Activated gamma-delta T cell (primary cell): Measurements from ENCODE around the gene S100A2.
A peak's percentile ranks its signal among the peaks of the same experiment; 100 is the strongest.
"Not testable (repeated sequence)": the region's sequence is repeated elsewhere in the genome, so short reads cannot be mapped to it uniquely, and the experiment has no call there.

Experiments
- DNase-seq: peaks from one replicate; lab custom pipeline; 2025; lab: John Stamatoyannopoulos, UW

S100A2 gene

DNA sequence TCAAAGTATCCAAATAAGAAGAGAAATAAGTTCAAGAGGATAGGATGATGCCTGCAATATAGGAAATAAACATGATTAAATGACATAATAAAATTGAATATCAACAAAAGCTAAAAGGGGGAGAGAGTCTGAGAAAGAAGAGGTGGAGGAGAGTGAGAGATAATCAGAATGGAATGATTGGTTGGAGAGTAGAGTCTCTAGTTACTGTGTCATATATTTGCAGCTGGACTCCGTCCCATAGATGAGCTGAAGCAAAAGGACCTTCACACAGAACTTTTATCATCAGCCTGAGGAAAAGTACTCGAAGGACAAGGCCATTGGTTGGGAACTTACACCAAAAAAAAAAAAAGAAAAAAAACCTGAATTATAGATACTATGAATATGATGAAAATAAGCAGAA, 22.8 kb upstream of the S100A2 start:
- no peak for DNase-seq

DNA sequence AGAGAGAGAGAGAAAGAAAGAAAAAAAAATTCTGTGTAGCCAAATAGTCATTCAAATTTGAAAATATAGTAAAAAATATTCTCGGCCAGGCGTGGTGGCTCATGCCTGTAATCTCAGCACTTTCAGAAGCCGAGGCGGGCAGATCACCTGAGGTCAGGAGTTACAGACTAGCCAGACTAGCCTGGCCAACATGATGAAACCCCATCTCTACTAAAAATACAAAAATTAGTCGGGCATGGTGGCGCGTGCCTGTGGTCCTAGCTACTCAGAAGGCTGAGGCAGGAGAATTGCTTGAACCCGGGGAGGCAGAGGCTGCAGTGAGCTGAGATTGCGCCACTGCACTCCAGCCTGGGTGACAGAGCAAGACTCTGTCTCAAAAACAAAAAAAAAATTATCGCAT, 22.4 kb upstream of the S100A2 start:
- DNase-seq = not testable (repeated sequence)

DNA sequence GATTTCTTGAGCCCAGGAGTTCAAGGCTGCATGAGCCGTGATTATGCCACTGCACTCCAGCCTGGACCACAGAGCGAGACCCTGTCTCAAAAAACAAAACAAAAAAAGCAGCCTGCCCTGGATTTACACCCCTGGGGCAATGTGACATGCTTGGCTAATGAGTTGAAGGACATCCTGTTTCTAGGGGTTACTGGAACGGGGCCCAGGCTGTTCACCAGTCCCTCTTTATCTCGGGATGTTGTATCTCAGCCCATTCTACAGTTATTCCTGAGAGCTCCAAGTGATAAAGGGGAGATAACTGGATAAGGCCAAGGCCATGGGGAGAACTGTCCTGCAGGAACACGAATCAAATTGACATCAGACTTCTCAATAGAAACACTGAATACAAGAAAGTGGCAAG, 21.7 kb upstream of the S100A2 start:
- no peak for DNase-seq

DNA sequence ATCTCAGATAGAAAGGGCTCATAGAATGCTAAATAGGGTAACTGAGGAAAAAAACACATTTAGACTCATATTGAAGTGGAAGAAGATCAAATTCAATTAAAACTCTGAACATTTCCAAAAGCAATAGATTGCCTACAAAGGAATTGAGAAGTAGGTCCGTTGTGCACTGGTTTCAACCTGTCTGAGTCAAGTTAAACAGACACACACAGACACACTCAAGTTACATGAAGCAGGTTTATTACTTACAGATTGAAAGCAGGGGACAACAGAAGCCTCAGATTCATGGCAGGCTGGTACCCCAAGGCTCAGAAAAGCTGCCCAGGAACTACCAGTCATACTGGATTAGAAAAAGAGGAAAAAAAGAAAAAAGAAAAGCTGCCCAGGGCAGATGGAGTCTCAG, 20.7 kb upstream of the S100A2 start:
- no peak for DNase-seq

DNA sequence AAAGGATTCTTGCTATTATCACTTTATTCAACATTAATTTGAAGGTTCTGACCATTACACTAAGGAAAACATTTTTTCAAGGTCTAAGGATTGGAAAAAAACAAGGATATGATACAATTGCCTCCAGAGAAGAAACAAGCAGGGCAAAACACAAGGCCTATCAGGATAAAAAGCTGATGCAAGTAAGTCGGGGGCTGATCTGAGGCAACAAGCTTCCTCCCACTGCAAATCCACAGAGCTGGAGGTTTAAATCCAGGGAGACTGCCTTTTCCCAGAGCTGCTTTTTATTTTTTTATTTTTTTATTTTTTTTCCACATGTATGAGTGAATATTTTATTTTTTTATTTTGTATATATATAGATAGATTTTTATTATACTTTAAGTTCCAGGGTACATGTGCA, 19.4 kb upstream of the S100A2 start:
- DNase-seq = no peak

DNA sequence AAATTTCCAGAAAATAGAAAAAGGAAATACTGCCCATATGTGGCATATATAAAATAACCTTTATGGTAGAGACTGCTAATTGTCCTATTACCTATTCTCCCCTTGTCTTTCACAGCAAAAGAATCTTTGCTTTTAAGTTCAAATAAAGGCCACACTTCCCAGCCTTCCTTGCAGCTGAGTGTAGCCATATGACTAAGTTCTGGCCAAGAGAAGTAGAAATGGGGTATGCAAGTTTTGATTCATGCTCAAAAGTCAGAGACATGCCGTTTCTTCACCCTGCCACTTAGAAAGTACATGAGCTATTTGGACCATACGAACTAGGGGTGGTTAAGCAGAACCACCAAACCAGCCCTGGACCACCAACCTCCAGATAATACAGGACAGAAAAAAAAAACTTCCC, 18.3 kb upstream of the S100A2 start:
- no peak for DNase-seq

DNA sequence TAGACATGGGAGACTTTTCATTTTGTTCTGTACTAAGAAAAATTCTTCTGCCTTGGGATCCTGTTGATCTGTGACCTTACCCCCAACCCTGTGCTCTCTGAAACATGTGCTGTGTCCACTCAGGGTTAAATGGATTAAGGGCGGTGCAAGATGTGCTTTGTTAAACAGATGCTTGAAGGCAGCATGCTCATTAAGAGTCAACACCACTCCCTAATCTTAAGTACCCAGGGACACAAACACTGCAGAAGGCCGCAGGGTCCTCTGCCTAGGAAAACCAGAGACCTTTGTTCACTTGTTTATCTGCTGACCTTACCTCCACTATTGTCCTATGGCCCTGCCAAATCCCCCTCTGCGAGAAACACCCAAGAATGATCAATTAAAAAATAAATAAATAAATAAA, 17.9 kb upstream of the S100A2 start:
- DNase-seq = not testable (repeated sequence)

DNA sequence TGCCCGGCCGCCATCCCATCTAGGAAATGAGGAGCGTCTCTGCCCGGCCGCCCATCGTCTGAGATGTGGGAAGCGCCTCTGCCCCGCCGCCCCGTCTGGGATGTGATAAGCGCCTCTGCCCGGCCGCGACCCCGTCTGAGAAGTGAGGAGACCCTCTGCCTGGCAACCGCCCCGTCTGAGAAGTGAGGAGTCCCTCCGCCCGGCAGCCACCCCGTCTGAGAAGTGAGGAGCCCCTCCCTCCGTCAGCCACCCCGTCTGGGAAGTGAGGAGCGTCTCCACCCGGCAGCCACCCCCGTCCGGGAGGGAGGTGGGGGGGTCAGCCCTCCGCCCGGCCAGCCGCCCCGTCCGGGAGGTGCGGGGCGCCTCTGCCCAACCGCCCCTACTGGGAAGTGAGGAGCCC, 17.2 kb upstream of the S100A2 start:
- not testable (repeated sequence) for DNase-seq

DNA sequence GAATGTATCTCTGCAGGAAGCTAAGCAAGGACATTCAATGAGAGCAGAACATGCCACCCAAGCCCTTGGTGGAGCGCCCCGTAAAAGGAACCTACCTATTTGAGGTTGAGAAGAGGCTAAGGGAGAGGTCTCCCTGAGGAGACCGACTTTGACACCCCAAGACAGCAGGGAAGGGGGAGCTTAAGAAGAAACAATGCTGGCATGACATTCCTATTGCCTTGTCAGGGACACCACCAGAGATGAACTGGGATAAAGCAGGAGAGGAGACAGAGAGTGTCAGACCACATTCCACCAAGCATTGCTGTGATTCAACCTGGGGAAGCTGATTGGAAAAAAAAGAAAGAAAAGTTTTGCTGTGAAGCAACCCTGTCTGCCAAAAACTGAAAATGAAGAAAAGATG, 13.3 kb upstream of the S100A2 start:
- no peak for DNase-seq

DNA sequence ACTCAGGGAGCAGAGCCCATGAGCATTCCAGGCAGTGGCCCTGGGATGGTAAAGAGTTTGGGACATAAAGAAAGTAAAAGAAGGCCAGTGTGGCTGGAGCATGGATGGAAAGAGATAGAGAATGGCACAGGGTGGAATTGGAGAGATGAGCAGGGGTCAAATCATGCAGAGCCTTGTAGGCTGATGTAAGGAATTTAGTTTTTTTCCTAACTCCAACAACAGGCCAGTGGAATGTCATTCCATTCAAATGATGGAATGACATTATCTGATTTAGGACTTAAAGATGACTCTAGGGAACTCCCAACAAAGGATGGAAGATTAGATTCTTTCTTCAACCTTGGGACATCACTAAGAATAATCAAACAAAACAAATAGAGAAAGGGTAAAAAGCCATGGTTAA, 12.8 kb upstream of the S100A2 start:
- no peak for DNase-seq

DNA sequence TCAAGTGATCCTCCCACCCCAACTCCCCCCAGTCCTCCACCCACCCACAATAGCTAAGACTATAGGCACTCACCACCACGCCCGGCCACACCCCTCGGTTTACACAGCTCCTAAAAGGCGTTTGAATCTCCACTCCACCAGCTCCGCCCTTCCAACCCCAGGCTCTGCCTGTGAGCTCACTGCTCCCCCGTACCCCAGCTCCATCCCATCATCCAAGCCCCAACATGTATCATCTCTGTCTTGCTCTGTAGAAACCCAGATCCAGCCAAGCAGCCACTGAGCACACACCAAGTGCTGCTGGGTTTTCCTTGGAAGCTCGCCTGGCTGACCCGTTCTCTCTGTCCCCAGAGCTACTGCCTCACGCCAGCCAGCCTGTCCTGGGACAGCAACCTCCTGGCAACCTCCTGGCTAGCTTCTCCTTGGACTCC, 12.0 kb upstream of the S100A2 start:
- no peak for DNase-seq

DNA sequence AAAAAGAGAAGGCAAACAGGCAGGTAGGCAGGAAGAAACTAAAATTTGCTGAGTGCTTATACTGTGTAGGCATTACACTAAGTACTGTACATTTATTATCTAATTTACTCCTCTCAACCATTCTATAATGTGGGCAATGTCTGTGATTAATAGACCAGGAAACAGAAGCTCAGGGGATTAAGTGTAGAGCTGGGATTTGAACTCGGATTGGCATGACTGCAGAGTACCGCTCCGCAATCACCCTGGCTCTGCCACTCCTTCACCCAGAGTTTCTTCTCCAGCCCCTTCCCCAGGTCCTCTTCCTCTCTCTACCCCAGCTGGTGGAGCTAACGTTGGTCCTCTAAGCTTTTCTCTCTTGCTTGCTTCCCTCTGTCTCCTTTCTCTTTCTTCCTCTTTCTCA, 11.5 kb upstream of the S100A2 start:
- no peak for DNase-seq

DNA sequence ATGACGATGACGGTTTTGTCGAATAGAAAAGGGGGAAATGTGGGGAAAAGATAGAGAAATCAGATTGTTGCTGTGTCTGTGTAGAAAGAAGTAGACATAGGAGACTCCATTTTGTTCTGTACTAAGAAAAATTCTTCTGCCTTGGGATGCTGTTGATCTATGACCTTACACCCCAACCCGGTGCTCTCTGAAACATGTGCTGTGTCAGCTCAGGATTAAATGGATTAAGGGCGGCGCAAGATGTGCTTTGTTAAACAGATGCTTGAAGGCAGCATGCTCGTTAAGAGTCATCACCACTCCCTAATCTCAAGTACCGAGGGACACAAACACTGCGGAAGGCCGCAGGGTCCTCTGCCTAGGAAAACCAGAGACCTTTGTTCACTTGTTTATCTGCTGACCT, 9.9 kb upstream of the S100A2 start:
- DNase-seq = not testable (repeated sequence)

DNA sequence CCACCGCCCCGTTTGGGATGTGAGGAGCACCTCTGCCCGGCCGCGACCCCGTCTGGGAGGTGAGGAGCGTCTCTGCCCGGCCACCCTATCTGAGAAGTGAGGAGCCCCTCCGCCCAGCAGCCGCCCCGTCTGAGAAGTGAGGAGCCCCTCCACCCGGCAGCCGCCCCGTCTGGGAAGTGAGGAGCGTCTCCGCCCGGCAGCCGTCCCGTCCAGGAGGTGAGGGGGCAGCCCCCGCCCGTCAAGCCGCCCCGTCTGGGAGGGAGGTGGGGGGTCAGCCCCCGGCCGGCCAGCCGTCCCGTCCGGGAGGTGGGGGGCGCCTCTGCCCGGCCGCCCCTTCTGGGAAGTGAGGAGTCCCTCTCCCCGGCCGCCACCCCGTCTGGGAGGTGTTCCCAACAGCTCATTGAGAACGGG, 9.4 kb upstream of the S100A2 start:
- DNase-seq = not testable (repeated sequence)

DNA sequence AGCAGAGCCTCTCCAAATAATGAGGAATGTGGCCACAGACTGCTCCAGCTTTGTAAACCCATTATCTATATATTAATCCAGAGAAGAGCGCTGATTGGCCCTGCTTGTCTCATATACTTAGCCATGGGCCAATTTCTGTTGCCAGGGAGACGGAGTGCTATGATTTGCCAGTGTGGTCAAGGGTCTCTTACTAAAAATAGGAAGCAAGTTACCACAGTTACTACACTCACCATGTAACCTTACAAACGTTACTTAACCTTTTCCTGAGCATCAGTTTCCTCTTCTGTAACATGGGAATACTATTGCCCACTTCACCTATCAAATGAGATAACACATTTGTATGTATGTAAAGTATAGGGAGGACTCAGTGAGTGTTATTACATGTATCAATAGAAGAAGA, 7.7 kb upstream of the S100A2 start:
- DNase-seq = no peak

DNA sequence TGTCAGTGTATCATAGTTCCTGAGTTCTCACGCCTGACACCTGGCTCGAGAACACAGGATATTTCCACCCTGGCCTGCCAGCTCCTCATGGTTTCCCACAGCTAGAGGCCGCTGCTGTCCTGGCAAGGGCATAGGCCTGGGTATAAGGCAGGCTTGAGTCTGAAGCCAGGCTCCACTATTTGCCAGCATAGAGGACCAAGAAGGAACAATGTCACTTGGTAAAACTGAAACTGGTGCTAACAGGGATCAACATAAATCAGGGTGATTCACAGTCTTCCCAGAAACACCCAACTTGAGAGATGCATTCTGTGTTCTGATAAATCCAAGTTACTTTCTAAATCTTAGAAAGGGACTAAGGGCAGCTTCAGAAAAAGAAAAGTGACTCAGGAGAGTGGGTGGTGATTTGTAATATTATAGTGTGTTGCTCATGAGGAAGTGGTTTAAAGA, 6.9 kb upstream of the S100A2 start:
- DNase-seq = no peak

DNA sequence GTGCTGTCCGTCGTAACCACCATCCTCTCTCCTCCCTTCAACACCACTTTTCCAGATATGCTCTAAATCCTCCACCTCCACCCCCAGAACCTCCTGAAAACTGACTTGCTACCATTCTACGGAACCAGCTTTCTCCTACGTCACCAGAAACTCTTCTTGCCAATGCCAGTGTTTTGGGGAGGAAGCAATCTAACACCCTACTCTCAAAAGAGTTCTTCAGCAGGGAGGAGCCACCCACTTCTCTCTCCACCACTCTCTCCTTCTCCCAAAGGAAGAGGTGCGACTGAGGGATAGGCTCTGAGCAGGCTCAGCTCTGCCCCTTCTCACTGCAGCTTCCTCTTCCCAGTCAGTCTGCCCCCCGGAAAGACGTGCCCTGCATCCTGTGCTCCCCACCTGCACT, 6.1 kb upstream of the S100A2 start:
- DNase-seq = no peak

DNA sequence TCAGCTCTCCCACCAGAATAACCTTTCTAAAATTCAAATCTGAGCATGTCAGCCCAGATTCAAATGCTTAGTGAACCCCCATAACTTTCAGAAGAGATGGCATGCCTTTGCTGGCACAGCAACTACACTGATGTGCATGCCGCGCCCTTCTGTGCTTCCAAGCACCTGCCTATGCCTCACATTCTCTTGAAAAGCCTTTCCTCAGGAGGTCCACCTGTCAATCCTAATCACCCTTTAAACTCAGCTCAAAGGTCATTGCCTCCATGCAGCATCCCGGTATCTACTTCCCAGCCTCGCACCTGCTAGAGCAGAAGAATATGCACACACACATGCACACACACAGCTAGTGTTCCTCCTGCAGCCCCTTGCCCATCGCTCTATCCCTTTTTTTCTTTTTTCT, 5.2 kb upstream of the S100A2 start:
- no peak for DNase-seq

DNA sequence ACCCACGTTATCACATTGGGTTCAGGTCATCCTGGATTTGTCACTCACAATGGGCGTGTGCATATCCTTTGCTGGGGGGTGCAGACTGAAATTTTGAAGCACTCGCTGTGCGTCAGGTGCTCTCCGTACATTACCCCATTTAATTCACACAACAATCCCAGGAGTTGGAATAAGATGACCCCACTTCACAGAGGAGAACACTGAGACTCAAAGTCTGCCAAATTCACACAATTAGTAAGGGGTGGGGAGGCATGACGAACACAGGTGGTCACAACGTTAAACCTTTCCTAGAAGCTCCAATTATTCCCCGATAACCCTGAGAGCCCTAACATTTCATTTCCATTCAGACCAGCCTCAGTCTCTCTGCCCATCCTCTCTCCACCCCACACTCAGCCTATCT, 3.8 kb upstream of the S100A2 start:
- DNase-seq = no peak

DNA sequence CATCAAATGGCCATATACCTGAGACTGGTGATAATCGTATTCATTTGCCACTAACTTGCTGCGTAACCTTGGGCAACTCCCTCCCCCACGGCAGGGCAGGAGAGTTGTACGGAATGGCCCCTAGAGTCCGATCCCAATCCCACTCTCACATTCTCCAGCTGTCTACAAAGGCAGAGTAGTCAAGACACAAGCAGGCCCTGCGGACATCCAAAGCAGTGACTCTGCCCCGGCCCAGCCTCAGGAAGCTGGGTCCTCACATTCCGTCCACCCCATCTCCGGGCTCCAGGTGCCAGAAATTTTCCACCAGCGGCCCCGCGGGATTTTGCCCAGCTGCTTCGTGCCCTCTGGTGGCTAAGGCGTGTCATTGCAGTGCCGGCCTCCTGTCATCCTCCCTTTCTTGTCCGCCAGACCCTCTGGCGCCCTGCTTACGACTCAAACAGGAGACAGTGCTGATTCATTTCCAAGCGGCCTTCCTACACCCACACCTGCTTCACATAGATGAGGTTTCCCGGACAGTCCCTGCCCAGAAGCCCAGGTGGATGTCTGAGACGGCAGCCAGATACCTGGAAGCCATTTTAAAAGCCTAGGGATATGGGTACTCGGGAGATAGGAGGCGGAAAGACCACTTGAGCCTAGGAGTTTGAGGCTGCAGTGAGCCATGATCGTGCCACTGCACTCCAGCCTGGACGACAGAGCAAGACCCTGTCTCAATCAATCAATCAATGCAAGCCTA, 2.9 kb upstream of the S100A2 start:
- DNase-seq = peak; percentile 23

DNA sequence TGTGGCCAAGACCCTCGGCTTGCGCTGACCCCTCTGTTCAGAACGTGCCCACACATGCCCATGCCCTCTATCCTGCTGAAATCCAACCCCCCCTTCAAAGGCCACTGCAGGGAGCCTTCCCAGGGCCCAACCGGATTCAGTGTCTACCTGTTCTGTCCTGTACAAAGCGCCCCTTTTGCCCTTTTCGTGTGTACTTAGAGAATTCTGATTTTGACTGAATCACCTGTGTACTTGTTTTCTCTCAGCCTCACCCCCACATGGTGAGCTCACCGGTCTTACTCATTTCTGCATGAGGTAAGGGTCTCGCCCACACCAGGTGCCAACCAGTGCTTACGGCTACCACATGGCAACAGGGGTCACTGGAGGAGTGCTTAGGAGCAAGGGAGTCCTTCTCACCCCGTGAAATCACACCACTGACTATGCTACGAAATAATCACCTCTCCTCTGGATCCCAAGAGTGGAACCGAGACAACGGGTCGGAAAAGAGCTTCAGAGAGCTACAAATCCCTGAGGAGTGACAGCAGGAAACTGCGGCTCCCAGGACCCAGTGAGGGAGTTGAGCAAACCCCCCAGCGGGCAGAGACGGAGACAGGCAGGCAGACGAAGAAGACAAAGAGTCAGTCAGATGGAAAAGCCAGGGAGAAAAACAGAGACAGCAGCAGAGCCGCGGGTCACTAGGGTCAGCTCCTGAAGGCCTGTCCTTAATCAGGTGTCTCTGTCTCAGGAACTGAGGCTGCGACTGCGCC, 2.1 kb upstream of the S100A2 start:
- no peak for DNase-seq

DNA sequence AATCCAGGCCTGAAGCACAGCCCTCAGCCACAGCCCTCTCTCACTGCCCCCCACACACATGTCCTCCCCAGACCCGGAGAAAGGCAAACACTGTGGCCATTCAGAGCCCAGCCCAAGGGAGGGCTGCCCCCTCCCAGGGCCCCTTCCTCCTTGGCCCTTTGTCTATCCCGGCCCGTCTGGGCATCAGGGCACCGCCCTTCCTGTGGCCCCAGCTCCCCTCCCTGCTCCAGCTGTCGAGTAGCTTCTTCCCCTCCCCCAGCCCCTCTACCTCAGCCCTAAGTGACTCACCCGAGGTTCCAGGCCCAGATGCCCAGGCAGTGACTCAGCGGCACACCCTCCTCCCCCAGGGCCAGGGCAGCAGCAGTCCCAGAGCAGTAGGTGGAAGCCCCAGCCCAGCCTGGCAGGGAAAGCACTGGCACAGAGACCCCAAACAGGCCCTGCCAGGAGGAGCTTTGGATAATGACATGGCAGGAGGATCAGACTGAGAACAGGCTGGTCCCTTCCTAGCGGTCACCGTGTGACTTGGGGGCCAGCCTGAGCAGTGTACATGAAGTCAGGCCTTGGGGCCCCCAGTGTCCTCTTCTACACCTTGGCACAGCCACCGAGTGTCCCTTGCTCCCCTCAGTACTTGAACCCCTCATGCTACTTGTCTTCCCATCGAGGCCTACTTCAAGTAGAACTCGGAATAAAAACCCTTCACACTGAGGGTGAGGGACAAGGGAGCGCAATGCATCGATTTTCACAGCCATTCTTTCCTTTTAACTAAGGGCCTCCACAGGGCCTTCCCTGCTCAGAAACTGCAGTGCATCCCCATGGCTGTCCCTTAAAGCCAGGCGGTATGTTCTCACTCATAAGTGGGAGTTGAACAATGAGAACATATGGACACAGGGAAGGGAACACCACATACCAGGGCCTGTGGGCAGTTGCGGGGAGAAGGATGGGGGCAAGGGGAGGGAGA, 1.0 kb upstream of the S100A2 start:
- DNase-seq = peak; percentile 37
